ENCODE measurements around the gene AMMECR1.

AMMECR1 gene

DNA sequence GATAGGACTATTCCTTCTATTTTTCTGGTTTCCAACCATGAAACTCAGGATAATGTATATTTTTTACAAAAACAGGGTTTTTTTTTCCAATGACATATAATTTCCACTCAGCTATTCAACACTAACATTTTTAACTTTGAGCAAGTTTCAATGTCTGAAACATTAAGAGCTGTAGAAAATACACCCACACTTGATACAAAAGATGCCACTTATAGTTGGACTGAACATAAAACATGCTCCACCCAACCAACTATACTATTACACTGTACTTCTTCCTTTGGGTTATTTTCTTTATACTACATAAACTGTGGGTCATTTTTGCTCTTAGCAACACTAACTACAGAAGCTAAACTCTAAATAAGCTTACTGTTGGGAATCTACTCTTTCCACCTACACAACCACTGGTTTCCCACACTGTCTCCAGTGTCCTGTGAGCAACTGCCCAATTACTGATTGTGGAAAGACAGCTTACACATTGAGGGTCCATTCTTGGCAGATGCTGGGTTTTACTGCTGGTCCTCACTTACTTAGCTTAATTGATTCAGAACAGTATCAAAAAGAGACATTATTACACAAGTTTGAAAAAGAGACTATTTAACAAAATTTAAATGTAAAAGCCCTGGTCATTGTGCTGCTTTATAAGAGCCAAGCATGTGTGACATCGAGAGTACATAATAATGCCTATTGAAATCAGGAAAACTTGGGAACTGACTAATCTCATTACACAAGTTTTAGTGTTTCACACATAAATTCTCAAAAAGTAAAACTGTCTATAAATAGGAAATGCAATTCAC, 6.3 kb downstream of the AMMECR1 start:
- DNase-seq (ENCODE audit: low read depth) = no peak

GRCh38 chrX:110310896-110311295, 7.0 kb downstream of the AMMECR1 start:
- peak; percentile 19 for DNase-seq (ENCODE audit: low read depth)

DNA sequence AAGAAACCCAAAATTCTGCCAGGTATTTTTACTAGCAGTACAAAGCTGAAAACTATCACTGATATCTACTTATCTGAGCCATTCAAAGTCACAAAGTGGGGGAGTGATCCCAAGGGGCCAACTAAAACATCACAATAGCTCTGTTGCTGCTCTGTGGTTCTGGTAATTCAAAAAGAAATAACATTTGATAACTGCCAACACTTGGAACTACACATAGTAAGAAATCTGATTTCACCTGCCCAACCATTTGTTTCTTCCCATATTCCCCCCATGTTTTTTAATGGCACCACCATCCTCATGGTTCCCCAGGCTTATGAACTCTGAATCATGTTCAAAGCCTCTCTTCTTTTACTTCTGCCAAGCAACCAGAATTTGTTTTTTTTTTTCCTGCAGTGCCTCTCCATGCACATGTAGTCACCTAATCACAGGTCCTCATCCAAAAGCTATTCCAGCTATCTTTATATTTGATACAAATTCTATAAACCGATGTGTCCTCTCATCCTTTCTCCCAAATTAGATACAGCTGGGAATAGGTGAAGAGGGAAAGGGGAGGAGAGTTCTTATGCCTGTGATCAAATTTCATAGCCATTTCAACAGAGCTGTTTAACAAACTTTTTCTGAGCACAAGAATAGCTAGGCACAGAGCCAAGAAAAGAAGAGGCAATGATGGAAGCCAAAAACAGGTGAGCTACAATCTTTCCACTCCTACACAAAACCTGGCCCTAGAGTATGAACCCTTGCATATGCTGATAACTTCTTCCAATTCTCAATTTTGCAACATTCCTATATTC, 7.7 kb downstream of the AMMECR1 start:
- DNase-seq (ENCODE audit: low read depth) = no peak

DNA sequence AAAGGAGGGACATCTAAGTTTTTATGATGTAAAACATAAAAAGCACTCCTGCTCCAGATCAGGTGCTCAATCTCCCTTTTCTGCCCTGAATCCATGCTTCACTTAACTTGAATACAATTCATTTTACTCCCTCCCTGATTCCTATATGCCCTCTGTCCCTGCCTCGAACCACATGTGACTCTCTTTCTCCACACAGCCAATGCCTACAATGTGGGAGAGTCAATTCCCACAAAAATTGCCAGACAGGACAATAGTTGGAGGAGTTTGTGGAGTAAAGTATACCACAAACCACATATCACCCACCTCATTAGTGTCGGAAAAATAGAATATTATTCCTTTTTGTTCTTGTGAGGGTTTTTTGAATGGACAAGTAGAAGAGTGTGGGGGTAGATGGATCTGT, 9.7 kb downstream of the AMMECR1 start:
- no peak for DNase-seq (ENCODE audit: low read depth)

DNA sequence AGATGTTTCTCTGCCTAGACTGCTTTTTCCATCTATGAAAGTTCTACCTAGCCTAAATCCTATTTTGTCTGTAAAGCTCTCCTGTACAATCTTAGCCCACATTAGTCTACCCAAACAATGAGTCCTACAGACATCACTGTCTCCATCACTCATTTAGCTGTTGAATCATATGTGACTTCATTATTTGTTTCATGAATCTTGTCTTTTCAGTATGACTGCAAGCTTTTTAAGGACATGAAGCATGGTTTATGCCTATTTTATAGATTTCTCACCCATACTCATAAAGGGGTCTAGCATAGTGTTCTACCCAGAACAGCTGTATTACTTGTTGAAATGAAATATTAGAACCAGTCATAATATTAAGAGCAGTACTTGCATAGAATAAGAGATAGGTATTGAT, 13.0 kb downstream of the AMMECR1 start:
- DNase-seq (ENCODE audit: low read depth) = no peak

- no peak for DNase-seq (ENCODE audit: low read depth)
These were observed 13.5 kb downstream of the AMMECR1 start for GRCh38 chrX:110304371-110304770.

DNA sequence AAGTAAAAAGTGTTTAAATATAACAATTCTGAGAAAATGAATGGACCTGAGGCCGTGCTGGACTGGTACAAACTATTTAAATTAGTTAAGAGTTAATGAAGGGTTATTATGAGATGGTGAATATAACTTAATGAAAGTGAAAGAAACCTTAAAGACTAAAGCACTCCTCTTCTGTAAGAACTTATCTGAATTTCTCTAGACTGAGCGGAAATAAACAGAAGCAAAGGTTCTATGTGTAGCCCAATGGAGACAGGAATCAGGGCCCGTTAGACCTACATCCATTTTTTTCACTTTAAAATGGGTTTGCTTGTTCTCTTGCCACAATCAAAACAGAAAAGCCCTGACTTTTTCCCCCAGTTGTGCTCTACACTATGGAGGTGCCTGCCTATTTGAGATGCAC, 14.9 kb downstream of the AMMECR1 start:
- DNase-seq (ENCODE audit: low read depth) = no peak

DNA sequence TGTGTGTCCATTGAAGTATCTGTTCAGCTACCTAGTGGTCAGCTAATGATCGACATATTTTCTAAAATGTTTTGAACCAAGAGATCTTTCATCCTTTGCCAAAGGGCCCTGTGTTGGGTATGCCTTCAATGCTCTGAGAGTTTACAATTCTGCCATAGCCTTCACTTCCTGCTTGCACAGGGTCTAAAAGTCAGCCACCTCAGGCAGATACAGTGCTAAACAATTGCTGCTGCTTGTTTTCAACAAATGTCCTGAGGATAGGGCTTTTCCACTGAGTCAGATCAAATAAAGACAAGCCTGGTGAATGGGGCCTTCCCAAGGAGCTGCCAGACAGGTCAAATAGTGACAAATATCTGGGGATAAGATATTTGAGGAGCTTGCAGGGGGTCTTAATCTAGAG, 16.7 kb downstream of the AMMECR1 start:
- DNase-seq (ENCODE audit: low read depth) = no peak

GRCh38 chrX:110294087-110294486, 23.8 kb downstream of the AMMECR1 start:
- DNase-seq (ENCODE audit: low read depth) = no peak

- DNase-seq (ENCODE audit: low read depth) = no peak
These were observed 24.2 kb downstream of the AMMECR1 start for GRCh38 chrX:110293658-110294057.

DNA sequence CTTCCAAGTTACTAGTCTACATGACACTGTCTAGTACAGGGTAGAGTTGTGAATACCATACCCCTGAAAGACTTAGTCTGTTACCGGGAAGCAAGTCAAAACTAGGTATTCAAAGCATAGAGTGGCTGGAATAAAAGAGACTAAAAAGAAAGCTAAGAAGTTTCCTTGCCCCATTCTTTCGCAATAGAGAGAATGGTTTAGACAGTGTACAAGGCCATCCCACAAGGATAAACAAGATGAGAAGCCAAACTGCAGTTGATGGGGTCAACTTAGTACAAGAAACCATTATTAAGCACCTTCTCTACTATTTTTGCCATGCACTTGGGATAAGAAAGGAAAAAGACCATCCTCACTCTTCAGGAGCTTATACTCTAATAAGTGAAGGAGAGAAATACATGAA, 30.3 kb downstream of the AMMECR1 start:
- DNase-seq (ENCODE audit: low read depth) = no peak

GRCh38 chrX:110286106-110286505, 31.8 kb downstream of the AMMECR1 start:
- DNase-seq (ENCODE audit: low read depth) = no peak

- DNase-seq (ENCODE audit: low read depth) = no peak
These were observed 33.7 kb downstream of the AMMECR1 start for GRCh38 chrX:110284159-110284558.

DNA sequence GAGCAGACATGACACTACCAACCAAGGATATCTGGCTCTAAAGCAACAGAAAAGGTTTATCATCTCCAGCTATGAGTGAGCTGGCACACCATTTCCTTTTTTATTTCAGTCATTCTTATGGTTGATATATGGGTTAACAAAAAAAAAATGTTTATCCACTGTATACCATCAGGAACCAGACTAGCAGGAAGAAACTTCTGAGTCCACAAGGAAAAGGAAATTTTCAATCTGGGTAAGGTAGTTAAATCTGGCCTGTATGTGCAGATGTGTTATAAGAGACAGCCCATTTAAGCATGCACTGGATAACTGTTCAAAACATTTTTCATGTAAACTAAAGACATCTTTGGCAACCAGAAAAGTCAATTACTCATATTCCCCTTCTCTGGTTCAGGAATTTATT, 35.0 kb downstream of the AMMECR1 start:
- DNase-seq (ENCODE audit: low read depth) = no peak

- DNase-seq (ENCODE audit: low read depth) = no peak
These were observed 36.5 kb downstream of the AMMECR1 start for GRCh38 chrX:110281377-110281776.

- no peak for DNase-seq (ENCODE audit: low read depth)
These were observed 36.9 kb downstream of the AMMECR1 start for GRCh38 chrX:110280954-110281353.

DNA sequence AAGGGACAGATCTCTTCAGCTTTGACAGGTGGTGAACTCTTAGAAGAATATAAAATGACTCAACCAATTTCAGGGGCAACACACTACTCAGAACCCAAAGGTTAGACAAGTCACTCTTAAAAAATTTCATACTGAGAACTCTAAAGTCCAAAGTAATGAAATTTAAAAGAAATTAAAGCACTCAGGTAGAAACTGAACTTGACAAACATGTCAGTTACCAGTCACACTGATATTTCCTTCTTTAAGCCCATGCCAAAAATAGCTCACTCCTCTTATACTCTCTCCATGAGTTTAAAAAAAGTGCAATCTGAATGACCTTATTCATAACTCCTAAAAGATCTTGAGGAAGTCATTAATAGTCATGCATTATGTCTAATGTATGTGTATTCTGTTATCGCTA, 40.3 kb downstream of the AMMECR1 start:
- DNase-seq (ENCODE audit: low read depth) = no peak

DNA sequence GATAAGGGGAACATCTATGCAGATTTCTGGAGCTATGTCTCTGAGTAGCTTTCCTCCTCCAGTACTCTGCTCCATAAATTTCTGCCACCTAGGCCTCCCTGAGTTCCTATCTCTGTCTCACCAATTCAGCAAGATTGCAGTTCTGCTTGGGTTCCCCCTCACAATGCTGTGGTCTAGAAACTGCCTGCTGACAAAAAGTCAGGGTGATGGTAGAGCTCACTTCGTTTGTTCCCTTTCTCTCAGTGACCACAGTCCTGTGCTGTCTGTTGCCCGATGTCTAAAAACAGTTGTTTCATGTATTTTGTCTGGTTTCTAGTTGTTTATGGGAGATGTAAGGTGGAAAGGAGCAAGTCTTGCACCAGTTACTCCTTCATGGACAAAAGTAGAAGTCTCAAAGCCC, 41.1 kb downstream of the AMMECR1 start:
- no peak for DNase-seq (ENCODE audit: low read depth)

- DNase-seq (ENCODE audit: low read depth) = no peak
These were observed 49.0 kb downstream of the AMMECR1 start for GRCh38 chrX:110268886-110269285.

GRCh38 chrX:110268395-110268794, 49.5 kb downstream of the AMMECR1 start:
- no peak for DNase-seq (ENCODE audit: low read depth)

DNA sequence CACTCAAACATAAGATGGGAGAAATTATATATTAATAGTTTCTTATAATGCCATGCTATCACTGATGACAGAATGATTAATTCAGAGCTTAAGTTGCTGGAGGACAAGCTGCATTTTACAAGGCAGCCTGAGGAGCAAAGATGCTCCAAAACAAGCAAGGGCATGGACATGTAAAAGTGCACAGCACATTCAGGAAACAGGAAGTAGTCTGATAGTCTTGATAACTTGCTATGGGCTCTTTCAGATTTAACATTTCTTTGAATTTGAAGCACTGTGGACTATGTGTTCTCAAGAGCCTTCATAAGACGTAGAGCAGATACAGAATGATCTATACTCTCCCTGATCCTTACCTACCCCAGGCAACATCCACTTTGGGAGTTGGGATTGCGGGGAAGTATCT, 50.0 kb downstream of the AMMECR1 start:
- DNase-seq (ENCODE audit: low read depth) = no peak

GRCh38 chrX:110265661-110266060, 52.2 kb downstream of the AMMECR1 start:
- DNase-seq (ENCODE audit: low read depth) = no peak

DNA sequence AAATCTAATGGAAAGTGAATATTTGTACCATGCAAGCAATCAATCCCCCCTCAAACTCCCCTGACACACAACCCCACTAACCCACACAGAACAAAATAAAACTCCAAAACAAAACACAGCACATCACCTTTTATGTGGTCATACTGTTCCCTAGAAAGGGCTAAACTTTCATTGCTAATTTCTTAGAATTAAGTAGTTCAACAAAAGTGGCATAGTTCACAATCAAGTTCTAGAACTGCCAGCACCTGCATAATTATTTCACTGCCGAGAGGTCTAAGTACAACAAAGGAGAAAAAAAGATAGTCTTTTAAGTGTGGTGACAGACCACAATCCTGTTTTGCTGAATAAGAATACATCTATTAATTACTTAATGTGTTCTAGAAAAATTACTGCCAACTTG, 58.8 kb downstream of the AMMECR1 start:
- DNase-seq (ENCODE audit: low read depth) = no peak

- no peak for DNase-seq (ENCODE audit: low read depth)
These were observed 59.3 kb downstream of the AMMECR1 start for GRCh38 chrX:110258552-110258951.

Measured in activated T-cell treated with anti-CD3 and anti-CD28 coated beads for 24 hours (primary cell).